PFSK-1 (cell line): ENCODE measurements around the gene GTF2A2.

Source experiments
- POLR2AphosphoS5 ChIP-seq: IDR thresholded peaks from 2 replicates; pipeline ENCODE4 v1.6.1; 2012; ENCODE audit warnings: low read depth, mild to moderate bottlenecking, control low read depth, low read length, moderate library complexity
- TAF1 ChIP-seq: IDR thresholded peaks from 2 replicates; pipeline ENCODE4 v1.6.1; 2012; ENCODE audit warnings: low read length, control low read depth, borderline replicate concordance; ENCODE audit not compliant: insufficient read depth

DNA sequence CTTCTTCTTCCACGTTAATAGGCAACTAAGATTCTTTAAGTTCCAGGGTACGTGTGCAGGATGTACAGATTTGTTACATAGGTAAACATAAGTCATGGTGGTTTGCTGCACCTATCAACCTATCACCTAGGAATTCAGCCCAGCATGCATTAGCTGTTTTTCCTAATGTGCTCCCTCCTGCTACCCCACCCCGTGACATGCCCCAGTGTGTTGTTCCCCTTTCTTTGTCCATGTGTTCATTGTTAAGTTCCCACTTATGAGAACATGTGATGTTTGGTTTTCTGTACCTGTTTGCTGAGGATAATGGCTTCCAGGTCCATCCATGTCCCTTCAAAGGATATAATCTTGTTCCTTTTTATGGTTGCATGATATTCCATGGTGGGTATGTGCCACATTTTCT lies 21.1 kb downstream of the GTF2A2 start:
- TF ChIP-seq POLR2AphosphoS5: no peak
- TF ChIP-seq TAF1: no peak
